Colonic mucosa (tissue), 4 donors: ENCODE measurements around the gene POMC. TPM values are rescaled to one million over a fixed set of nuclear protein-coding genes. Genes with fewer than 3 reads are reported as not detected.
"Not testable (repeated sequence)": the region's sequence is repeated elsewhere in the genome, so short reads cannot be mapped to it uniquely, and the experiment has no call there.

Experiments used
- DNase-seq: peaks from one replicate; pipeline ENCODE4 v3.0.0-alpha.2; 2020
- H3K27ac ChIP-seq: fragments of 200-600 bp; one replicate; pipeline ENCODE4 v1.8.0; 2021
- H3K27me3 ChIP-seq: fragments of 200-600 bp; one replicate; pipeline ENCODE4 v1.8.0; 2021
- H3K36me3 ChIP-seq: fragments of 200-600 bp; one replicate; pipeline ENCODE4 v1.8.0; 2021
- H3K4me1 ChIP-seq: fragments of 200-600 bp; one replicate; pipeline ENCODE4 v1.8.0; 2021; ENCODE audit warnings: mild to moderate bottlenecking
- H3K4me3 ChIP-seq: fragments of 200-600 bp; one replicate; pipeline ENCODE4 v1.8.0; 2021
- H3K9ac ChIP-seq, 2 donors: one replicate each; pipeline ENCODE4 v1.7.0; 2013; ENCODE audit warnings: control low read depth in 2 of 2, low read depth in 2 of 2, low read length in 2 of 2
- H3K9me3 ChIP-seq: fragments of 200-600 bp; one replicate; pipeline ENCODE4 v1.8.0; 2021
- CTCF ChIP-seq: fragments of 200-600 bp; IDR thresholded peaks from one replicate; pipeline ENCODE4 v1.8.0; 2022; ENCODE audit warnings: antibody characterized with exemption, mild to moderate bottlenecking
- intact Hi-C: fragments of 100-400 bp; cut with DNase I; formaldehyde crosslinking; loops from one replicate; pipeline ENCODE4 v1.14.1; 2022
- total RNA-seq, 2 donors: library from RNA; stranded (reverse); fragmentation: NEBNext Ultra II Directional in 1 of 2; extraction: Animal tissue kit (Norgen Biotek cat#: 25700) in 1 of 2; gene quantifications; one replicate each; pipeline ENCODE4 v1.2.1, GENCODE V29; 2021
- donor health status: healthy.
- donor health status: DM: no; HTN: no; CAD: no.
- donor health status: DM: no; HTN: no; CAD: no.

The POMC gene
- total RNA-seq = 1 to 10 TPM in 1 of 2 donors, under 1 TPM in 1; 0.53 to 1.8 TPM

- intact Hi-C loops = no loop called here
- peak within 1 kb of the TSS in 1 of 2 donors; percentile 17 for H3K9ac ChIP-seq
- H3K9me3 ChIP-seq = no peaks in the 10 kb centered on the region
- no peaks in the 10 kb centered on the region for H3K4me1 ChIP-seq
- peaks cover 37% of the 10 kb centered on the region for H3K27me3 ChIP-seq
- no peak for DNase-seq
- no peaks in the 10 kb centered on the region for H3K36me3 ChIP-seq
- peak within 1 kb of the TSS; percentile 36 for H3K4me3 ChIP-seq
- H3K27ac ChIP-seq = no peak within 1 kb of the TSS
- no peak for TF ChIP-seq CTCF
Observed at GRCh38 chr2:25168256-25169072, at the start of gene POMC. TSS of gene POMC (minus strand) at chr2:25168580. CDS start at chr2:25164772, 3,808 bp downstream.

- intact Hi-C loops = no loop called here
- Histone ChIP-seq H3K36me3 (no peaks in the 10 kb centered on the region), H3K9me3 (no peaks in the 10 kb centered on the region), H3K27me3 (no peaks in the 10 kb centered on the region), H3K9ac (no peak overlapping the region), H3K4me1 (no peaks in the 10 kb centered on the region), H3K27ac (no peak overlapping the region), H3K4me3 (no peak overlapping the region)
- TF ChIP-seq CTCF = no peak
- DNase-seq = no peak
Observed at GRCh38 chr2:25218100-25218499, 49.7 kb upstream of the POMC start.

GRCh38 chr2:25215948-25216679 lies 47.7 kb upstream of the POMC start:
- Histone ChIP-seq H3K27ac (peak overlapping the region; percentile 40), H3K9me3 (no peaks in the 10 kb centered on the region), H3K36me3 (no peaks in the 10 kb centered on the region), H3K9ac (peak overlapping the region in 1 of 2 donors; percentile 60), H3K4me3 (peak overlapping the region; percentile 45), H3K27me3 (no peaks in the 10 kb centered on the region), H3K4me1 (no peaks in the 10 kb centered on the region)
- intact Hi-C loops = no loop called here
- no peak for TF ChIP-seq CTCF
- DNase-seq = peak; percentile 80

- no peak for DNase-seq
- Histone ChIP-seq H3K9ac (no peak overlapping the region), H3K36me3 (no peaks in the 10 kb centered on the region), H3K27ac (no peak overlapping the region), H3K27me3 (no peaks in the 10 kb centered on the region), H3K4me1 (no peaks in the 10 kb centered on the region), H3K9me3 (no peaks in the 10 kb centered on the region), H3K4me3 (no peak overlapping the region)
- TF ChIP-seq CTCF = no peak
- intact Hi-C loops = no loop called here
Observed at GRCh38 chr2:25215232-25215631, 46.9 kb upstream of the POMC start.

GRCh38 chr2:25213229-25213628 lies 44.8 kb upstream of the POMC start:
- DNase-seq = no peak
- no peak overlapping the region for H3K9ac ChIP-seq

GRCh38 chr2:25210923-25211322 lies 42.5 kb upstream of the POMC start:
- H3K36me3 ChIP-seq, DNase-seq, H3K27me3 ChIP-seq, H3K4me1 ChIP-seq, H3K27ac ChIP-seq, H3K4me3 ChIP-seq, H3K9me3 ChIP-seq, intact Hi-C loops, H3K9ac ChIP-seq: not testable (repeated sequence)

More at GRCh38 chr2:25213229-25213628, 44.8 kb upstream of the POMC start:
- intact Hi-C loops = no loop called here
- no peaks in the 10 kb centered on the region for H3K36me3 ChIP-seq
- no peaks in the 10 kb centered on the region for H3K4me1 ChIP-seq
- H3K27ac ChIP-seq = no peak overlapping the region
- no peak for TF ChIP-seq CTCF
- H3K9me3 ChIP-seq = no peaks in the 10 kb centered on the region
- H3K4me3 ChIP-seq = no peak overlapping the region
- no peaks in the 10 kb centered on the region for H3K27me3 ChIP-seq
